Endothelial cell of umbilical vein (primary cell): ENCODE results near the gene CTDSPL. TPM values are rescaled to one million over a fixed set of nuclear protein-coding genes. Genes with fewer than 3 reads are reported as not detected.

Experiments used
- BruUV-seq: library from RNA; stranded (reverse); fragments of 400-500 nt; replicated peaks from 2 replicates; lab custom pipeline; 2021; lab: Mats Ljungman, UMichigan
- CTCF ChIA-PET: fragments of 300-600, 350-600 bp; sonication (Branson Sonifier 250); formaldehyde crosslinking; loops from one replicate; lab custom pipeline; 2021; ENCODE audit warnings: antibody characterized with exemption, inconsistent platforms; lab: Charles Lee
- POLR2A ChIA-PET: fragments of 300-600, 350-600 bp; sonication (Branson Sonifier 250); formaldehyde crosslinking; loops from one replicate; lab custom pipeline; 2021; ENCODE audit warnings: antibody characterized with exemption, inconsistent platforms; lab: Charles Lee
- DNase-seq: peaks from one replicate; pipeline ENCODE4 v3.0.0-alpha.2; 2011; ENCODE audit warnings: low read depth, low spot score
- FAIRE-seq: peaks from 2 replicates; lab custom pipeline; 2011; peaks lifted over from hg19 to GRCh38; lab: Jason Lieb, UNC
- H2AFZ ChIP-seq: 2 replicates; pipeline ENCODE4 v1.6.0; 2012; ENCODE audit warnings: low read depth, low read length, control low read depth, inconsistent platforms
- H3K27ac ChIP-seq: 2 replicates; pipeline ENCODE4 v1.5.1; 2011; ENCODE audit warnings: low read depth, mild to moderate bottlenecking, control low read depth, low read length, moderate library complexity; ENCODE audit not compliant: insufficient read depth
- H3K27me3 ChIP-seq, 2 experiments: 2 replicates each; pipeline versions ENCODE4 v1.6.0 to v1.6.1; 2011; ENCODE audit warnings: low read length in 2 of 2, mixed read lengths in 1 of 2; ENCODE audit not compliant: control insufficient read depth in 2 of 2, insufficient read depth in 2 of 2
- H3K36me3 ChIP-seq, 2 experiments: 2 replicates in 1 of 2; 3 replicates in 1 of 2; pipeline ENCODE4 v1.5.1; 2011; ENCODE audit warnings: low read length in 2 of 2, mild to moderate bottlenecking in 1 of 2, moderate library complexity in 1 of 2; ENCODE audit not compliant: control insufficient read depth in 2 of 2, insufficient read depth in 2 of 2; ENCODE audit errors: extremely low read depth in 1 of 2
- H3K4me1 ChIP-seq: 3 replicates; pipeline ENCODE4 v1.5.1; 2011; ENCODE audit warnings: mild to moderate bottlenecking, low read length; ENCODE audit not compliant: control insufficient read depth, insufficient read depth; ENCODE audit errors: extremely low read depth
- H3K4me2 ChIP-seq: 2 replicates; pipeline ENCODE4 v1.6.1; 2011; ENCODE audit warnings: low read length, control low read depth, mixed read lengths; ENCODE audit not compliant: insufficient read depth
- H3K4me3 ChIP-seq, 3 experiments: fragments of 200-600 bp in 1 of 3; sonication (generic), shearing (Covaris generic) in 1 of 3; replicated peaks in 1 of 3; 2 replicates each; pipeline ENCODE4 v1.5.1; 2011 to 2016; ENCODE audit warnings: control low read depth in 3 of 3, low read length in 3 of 3, mild to moderate bottlenecking in 2 of 3, inconsistent platforms in 1 of 3, low read depth in 1 of 3, moderate library complexity in 1 of 3; ENCODE audit not compliant: insufficient read depth in 1 of 3
- H3K79me2 ChIP-seq: 2 replicates; pipeline ENCODE4 v1.6.0; 2012; ENCODE audit warnings: low read length, inconsistent platforms; ENCODE audit not compliant: control insufficient read depth, insufficient read depth
- H3K9ac ChIP-seq: replicated peaks from 2 replicates; pipeline ENCODE3; 2011; ENCODE audit warnings: low read length, control low read depth; ENCODE audit not compliant: insufficient read depth; ENCODE audit errors: extremely low read depth
- H3K9me1 ChIP-seq: replicated peaks from 3 replicates; pipeline ENCODE4 v1.6.0; 2011; ENCODE audit warnings: mild to moderate bottlenecking, low read length; ENCODE audit not compliant: control insufficient read depth, insufficient read depth; ENCODE audit errors: extremely low read depth
- H3K9me3 ChIP-seq: replicated peaks from 2 replicates; pipeline ENCODE4 v1.5.1; 2012; ENCODE audit warnings: low read length, inconsistent platforms; ENCODE audit not compliant: control insufficient read depth, insufficient read depth
- H4K20me1 ChIP-seq: replicated peaks from 2 replicates; pipeline ENCODE3; 2011; ENCODE audit warnings: mild to moderate bottlenecking, low read length; ENCODE audit not compliant: control insufficient read depth, insufficient read depth; ENCODE audit errors: extremely low read depth
- EZH2 ChIP-seq: IDR thresholded peaks from 2 replicates; pipeline ENCODE4 v1.6.1; 2012; ENCODE audit warnings: borderline replicate concordance, low read depth, mild to moderate bottlenecking, moderate library complexity, low read length, inconsistent platforms; ENCODE audit not compliant: severe bottlenecking
- FOS ChIP-seq: IDR thresholded peaks from 2 replicates; pipeline ENCODE4 v1.6.1; 2011; ENCODE audit warnings: mild to moderate bottlenecking, low read length, moderate library complexity, borderline replicate concordance; ENCODE audit not compliant: insufficient read depth
- GATA2 ChIP-seq: IDR thresholded peaks from 2 replicates; pipeline ENCODE4 v1.7.0; 2011; ENCODE audit warnings: low read depth, mild to moderate bottlenecking, moderate library complexity, mixed read lengths, low read length; ENCODE audit not compliant: insufficient read length, insufficient read depth
- MYC ChIP-seq: IDR thresholded peaks from one replicate; pipeline ENCODE4 v1.6.1; 2011; ENCODE audit warnings: mild to moderate bottlenecking, low read depth, low read length
- POLR2A ChIP-seq: IDR thresholded peaks from 2 replicates; pipeline ENCODE4 v1.6.1; 2012; ENCODE audit warnings: low read depth, mild to moderate bottlenecking, control low read depth, low read length
- dilution Hi-C: fragments of 300-500 bp; cut with MboI; formaldehyde crosslinking; loops from one replicate; pipeline ENCODE4 v1.15.0; 2019; ENCODE audit warnings: low sequenced_read_pairs; ENCODE audit not compliant: extremely low pct_ligation_motif_present
- intact Hi-C: fragments of 100-400 bp; cut with micrococcal nuclease; formaldehyde crosslinking; loops from one replicate; pipeline ENCODE4 v1.10.0; 2022
- polyA plus RNA-seq, 4 experiments: library from polyadenylated mRNA; depleted of rRNA in 3 of 4; stranded (reverse) in 3 of 4; unstranded in 1 of 4; fragments of >200 nt; gene quantifications; 2 replicates each; pipeline versions ENCODE4 v1.2.1 to v1.2.3, GENCODE V29; 2011 to 2012; ENCODE audit warnings: missing spikeins in 1 of 4
- total RNA-seq: library from RNA; stranded (reverse); gene quantifications from 2 replicates; pipeline ENCODE4 v1.2.3, GENCODE V29; 2021
- TF ChIP-seq, protein P1 (sequence below): IDR thresholded peaks from 2 replicates; pipeline ENCODE4 v1.6.1; 2011; ENCODE audit not compliant: insufficient read depth, insufficient read length
- TF ChIP-seq, protein P2 (sequence below), 2 donors: IDR thresholded peaks; 1 replicate in 1 of 2; 2 replicates in 1 of 2; pipeline ENCODE4 v1.5.1; 2011; ENCODE audit warnings: low read length in 2 of 2, mild to moderate bottlenecking in 2 of 2, moderate library complexity in 2 of 2, control low read depth in 1 of 2, inconsistent platforms in 1 of 2, low read depth in 1 of 2; ENCODE audit not compliant: insufficient read depth in 1 of 2; ENCODE audit errors: extremely low read depth in 1 of 2

The CTDSPL gene
- total and polyA plus RNA-seq, 2 donors (not counting 3 experiments of a cell fraction or from before 2014, with no cell fraction given), result 30.1 to 43.2 TPM

- Histone ChIP-seq H4K20me1 (no peaks in the 10 kb centered on the region), H2AFZ (no peak overlapping the region), H3K9me1 (no peaks in the 10 kb centered on the region), H3K27ac (no peak overlapping the region), H3K36me3 (no peaks in the 10 kb centered on the region), H3K79me2 (no peaks in the 10 kb centered on the region), H3K4me2 (no peak overlapping the region), H3K9ac (no peak overlapping the region), H3K9me3 (no peaks in the 10 kb centered on the region), H3K4me3 (no peak overlapping the region), H3K27me3 (no peaks in the 10 kb centered on the region), H3K4me1 (no peaks in the 10 kb centered on the region)
- dilution Hi-C loops, result no loop called here
- ChIA-PET POLR2A (no interaction called here), CTCF (interaction anchor here (1.2 kb wide), 1 partner anchor 135 kb away, joined by 4 read pairs; no protein-coding TSS in a partner anchor)
- DNase-seq, result no peak
- intact Hi-C loops, result no loop called here
- no peak for FAIRE-seq
- BruUV-seq, result no TSS peak
- TF ChIP-seq FOS, result no peak
- TF ChIP-seq EZH2, result no peak
- no peak for TF ChIP-seq POLR2A
- TF ChIP-seq, protein P1, sequence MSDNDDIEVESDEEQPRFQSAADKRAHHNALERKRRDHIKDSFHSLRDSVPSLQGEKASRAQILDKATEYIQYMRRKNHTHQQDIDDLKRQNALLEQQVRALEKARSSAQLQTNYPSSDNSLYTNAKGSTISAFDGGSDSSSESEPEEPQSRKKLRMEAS, result no peak
- TF ChIP-seq GATA2, result no peak
These were observed 29.2 kb upstream of the CTDSPL start for GRCh38 chr3:37832480-37832879.

DNA sequence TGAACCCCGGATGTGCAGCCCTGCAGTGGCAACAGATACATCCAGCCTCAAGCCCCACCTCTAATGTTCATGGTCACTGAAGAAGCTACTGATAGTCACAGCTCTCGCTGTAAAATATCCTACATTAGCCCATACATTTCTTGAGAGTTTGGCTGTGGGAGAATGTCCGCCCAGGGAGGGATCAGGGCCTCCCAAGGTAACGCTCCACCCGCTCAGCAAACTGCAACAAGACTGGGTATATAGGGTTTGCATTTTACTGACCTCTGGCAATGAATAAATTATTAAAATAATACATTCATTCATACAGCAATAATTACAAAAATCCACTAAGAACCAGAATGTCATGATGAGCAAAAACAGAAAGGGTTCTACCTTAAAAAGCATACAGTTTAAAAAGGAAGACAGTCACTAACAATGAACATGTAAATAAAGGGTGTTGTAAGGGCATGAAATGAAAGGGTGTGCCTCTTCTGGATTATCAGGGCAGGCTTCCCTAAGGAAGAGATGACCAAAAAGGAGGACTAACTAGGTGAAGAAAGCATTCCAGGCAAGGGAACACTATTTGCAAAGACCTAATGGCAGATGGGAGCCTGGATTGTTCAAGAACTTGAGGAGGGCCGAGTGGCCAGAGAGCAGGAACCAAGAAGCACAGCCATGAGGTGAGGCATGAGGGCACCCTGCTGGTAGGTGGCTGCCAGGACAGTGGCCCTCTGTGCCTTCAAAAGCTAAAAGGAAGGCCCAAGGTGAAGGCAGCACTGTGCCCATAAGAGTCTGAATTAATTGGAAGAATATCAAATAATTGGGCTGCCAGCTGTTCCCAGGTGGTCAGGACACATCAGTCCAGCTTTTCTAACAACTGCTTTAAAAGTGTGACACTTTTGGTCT, 28.1 kb upstream of the CTDSPL start:
- FAIRE-seq (no peak), DNase-seq (no peak)
- H3K27me3 ChIP-seq, result no peaks in the 10 kb centered on the region
- CTCF ChIA-PET, result interaction anchor here (1.5 to 2.3 kb wide), 2 partner anchors 54 to 134 kb away, joined by 3 to 6 read pairs; no protein-coding TSS in a partner anchor
- H2AFZ ChIP-seq, result no peak overlapping the region
- no TSS peak for BruUV-seq
- TF ChIP-seq POLR2A (no peak), MYC (no peak)
- TF ChIP-seq, protein P2, sequence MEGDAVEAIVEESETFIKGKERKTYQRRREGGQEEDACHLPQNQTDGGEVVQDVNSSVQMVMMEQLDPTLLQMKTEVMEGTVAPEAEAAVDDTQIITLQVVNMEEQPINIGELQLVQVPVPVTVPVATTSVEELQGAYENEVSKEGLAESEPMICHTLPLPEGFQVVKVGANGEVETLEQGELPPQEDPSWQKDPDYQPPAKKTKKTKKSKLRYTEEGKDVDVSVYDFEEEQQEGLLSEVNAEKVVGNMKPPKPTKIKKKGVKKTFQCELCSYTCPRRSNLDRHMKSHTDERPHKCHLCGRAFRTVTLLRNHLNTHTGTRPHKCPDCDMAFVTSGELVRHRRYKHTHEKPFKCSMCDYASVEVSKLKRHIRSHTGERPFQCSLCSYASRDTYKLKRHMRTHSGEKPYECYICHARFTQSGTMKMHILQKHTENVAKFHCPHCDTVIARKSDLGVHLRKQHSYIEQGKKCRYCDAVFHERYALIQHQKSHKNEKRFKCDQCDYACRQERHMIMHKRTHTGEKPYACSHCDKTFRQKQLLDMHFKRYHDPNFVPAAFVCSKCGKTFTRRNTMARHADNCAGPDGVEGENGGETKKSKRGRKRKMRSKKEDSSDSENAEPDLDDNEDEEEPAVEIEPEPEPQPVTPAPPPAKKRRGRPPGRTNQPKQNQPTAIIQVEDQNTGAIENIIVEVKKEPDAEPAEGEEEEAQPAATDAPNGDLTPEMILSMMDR (IDR thresholded peaks at IDR 0.05; ENCODE audit: extremely low read depth in 1 of 2, insufficient read depth in 1 of 2, low read depth in 1 of 2, low read length in 2 of 2), result peak in 1 of 2 donors; percentile 9
- H3K27ac ChIP-seq, result no peak overlapping the region
- no peak overlapping the region for H3K4me3 ChIP-seq
- intact Hi-C loops, result no loop called here
- H3K4me2 ChIP-seq, result no peak overlapping the region
- H3K9me3 ChIP-seq, result no peaks in the 10 kb centered on the region
- H4K20me1 ChIP-seq, result no peaks in the 10 kb centered on the region
- no peaks in the 10 kb centered on the region for H3K79me2 ChIP-seq
- H3K4me1 ChIP-seq, result no peaks in the 10 kb centered on the region
- H3K9ac ChIP-seq, result no peak overlapping the region
- H3K9me1 ChIP-seq, result no peaks in the 10 kb centered on the region
- dilution Hi-C loops, result no loop called here
- POLR2A ChIA-PET, result no interaction called here
- H3K36me3 ChIP-seq, result no peaks in the 10 kb centered on the region
